NCI-H1694 (cell line): ENCODE data around the gene RNF214.
"Not testable (repeated sequence)": the region's sequence is repeated elsewhere in the genome, so short reads cannot be mapped to it uniquely, and the experiment has no call there.

ENCODE experiments used
- DNase-seq: peaks from one replicate; lab custom pipeline; 2025; lab: John Stamatoyannopoulos, UW

RNF214 gene

GRCh38 chr11:117232092-117232878 is at the start of gene RNF214:
Gene RNF214, plus strand, starts transcription at chr11:117232671. Its CDS starts 1,602 bp downstream, at chr11:117234273.
- peak; percentile 3 for DNase-seq

- not testable (repeated sequence) for DNase-seq
Observed at GRCh38 chr11:117183178-117183577, 49.3 kb upstream of the RNF214 start.

- no peak for DNase-seq
Observed at GRCh38 chr11:117183724-117184349, 48.6 kb upstream of the RNF214 start.

DNA sequence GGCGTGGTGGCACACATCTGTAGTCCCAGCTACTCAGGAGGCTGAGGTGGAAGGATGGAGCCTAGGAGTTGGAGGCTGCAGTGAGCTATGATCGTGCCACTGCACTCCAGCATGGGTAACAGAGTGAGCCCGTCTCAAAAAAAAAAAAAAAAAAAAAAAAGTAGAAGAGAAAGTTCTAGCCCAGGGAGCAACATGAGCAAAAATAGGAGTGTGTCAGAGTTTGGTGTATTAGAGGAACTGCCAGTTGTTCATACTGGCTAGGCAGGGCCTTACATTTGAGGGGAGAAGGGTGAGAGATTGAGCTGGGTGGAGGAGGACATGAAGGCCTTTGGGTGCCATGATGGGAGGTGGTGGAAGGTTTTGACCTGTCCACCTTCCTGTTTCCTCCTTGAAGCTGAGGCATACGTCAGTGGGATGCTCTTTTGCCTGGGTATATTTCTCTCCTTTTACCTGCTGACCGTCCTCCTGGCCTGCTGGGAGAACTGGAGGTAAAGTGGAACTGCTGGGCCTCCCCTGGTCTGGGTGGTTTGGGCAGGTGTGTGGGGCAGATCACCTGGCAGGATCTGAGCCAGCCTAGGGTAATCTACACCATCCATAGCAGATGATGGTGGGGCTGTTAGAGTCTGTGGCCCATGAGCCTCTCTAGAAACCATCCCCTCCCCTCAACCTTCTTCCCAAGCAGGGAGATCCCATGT is 46.6 kb upstream of the RNF214 start:
- DNase-seq = no peak

DNA sequence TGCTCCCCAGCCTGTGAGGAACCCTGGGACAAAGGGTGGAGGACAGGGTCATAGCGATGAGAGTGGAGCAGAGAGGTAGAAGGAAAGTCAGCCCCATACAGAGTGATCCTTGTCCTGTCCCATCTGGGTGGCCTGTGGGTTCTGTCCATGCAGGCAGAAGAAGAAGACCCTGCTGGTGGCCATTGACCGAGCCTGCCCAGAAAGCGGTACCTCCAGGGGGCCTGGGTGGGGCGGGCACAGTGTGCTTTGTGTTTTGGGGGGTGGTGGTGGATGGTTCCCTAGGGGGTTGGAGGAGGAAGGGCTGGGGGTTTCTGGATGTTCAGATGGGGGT is 46.1 kb upstream of the RNF214 start:
- DNase-seq = no peak

DNA sequence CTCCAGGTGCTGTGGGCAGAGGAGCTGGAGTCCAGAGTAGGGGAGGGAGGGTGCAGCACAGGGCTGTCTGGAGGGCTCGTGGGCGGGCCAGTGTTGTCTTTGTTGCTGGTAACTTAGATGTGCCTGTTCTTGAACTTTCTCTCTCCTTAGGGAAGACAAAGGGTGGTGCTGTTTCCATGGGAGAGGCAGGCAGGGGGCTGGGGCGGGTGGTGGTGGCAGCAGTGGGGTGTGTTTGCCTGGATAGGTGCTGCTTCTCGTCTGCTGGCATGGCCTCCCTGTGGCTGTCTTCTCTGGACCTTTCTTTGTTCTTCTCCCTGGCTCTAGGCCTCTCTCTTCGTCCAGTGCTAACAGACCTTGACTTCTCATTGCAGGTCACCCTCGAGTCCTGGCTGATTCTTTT is 45.5 kb upstream of the RNF214 start:
- DNase-seq = no peak

GRCh38 chr11:117187428-117187798 is 45.1 kb upstream of the RNF214 start:
- no peak for DNase-seq

- DNase-seq = no peak
Observed at GRCh38 chr11:117187799-117188481, 44.5 kb upstream of the RNF214 start.

DNA sequence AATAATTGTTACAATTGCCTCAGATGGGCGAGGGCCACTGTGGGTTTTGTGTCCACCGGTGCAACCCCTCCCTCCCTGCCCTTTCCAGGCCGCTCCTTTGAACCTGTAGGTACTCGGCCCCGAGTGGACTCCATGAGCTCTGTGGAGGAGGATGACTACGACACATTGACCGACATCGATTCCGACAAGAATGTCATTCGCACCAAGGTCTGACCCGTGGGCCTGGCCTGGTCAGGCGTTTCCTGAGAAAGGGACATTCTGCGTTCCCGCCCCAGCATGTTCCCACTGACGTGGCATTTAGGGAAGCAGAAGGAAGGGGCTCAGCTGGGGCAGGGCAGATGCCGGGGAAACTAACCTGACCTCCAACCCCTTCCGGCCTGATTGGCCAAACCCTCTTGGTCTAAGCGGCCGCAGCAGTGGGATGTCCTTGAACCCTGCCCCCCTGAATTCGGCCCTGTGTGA is 43.8 kb upstream of the RNF214 start:
- DNase-seq = no peak

DNA sequence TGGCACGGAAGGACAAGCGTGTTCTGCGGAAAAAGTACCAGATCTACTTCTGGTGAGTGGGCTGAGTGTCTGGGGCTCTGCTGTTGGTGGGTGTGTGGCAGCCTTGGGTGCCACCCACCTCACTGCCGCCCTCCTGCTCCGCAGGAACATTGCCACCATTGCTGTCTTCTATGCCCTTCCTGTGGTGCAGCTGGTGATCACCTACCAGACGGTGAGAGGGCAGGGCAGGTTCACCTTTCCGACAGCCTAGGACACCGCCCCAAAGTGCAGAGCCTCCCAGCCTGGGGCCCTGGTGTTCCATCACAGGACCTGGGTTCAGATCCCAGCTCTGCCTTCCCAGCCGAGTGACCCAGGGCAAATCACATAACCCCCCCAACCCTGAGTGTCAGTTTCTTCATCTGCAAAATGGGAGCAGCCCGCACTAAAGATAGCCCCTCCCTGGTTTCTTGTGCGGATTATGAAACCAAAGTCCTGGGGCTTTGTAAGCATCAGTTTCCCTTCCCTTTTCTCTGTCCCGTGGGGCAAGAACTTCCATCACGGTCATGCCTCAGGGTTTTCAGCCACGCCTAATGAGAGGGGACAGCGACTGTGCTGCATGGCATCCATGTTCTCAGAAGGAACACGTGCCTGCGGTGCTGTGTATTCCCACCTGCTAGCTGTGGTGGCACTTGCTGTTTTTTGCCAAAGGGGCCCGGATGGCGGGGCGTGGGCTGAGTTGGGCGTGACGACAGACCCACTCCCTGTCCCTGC is 43.1 kb upstream of the RNF214 start:
- no peak for DNase-seq

DNA sequence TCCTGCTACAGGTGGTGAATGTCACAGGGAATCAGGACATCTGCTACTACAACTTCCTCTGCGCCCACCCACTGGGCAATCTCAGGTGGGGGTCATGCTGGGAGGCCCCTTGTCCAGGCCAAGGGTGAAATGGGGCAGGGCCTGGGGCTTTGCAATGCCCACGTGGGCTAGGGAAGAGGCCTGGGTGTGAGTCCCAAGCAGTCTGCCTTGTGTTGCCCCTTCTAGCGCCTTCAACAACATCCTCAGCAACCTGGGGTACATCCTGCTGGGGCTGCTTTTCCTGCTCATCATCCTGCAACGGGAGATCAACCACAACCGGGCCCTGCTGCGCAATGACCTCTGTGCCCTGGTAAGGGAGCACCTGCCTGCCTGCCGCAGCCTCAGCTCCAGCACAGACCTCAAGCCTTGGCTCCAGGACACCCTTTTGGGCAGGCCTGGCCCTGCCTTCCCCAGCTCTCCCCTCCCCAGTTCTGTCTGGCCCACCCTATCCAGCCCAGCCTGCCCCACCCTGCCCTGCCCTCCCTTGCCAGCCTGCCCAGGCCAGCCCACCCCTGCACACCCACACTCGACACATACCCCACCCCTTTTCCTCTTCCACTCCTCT is 42.4 kb upstream of the RNF214 start:
- DNase-seq = no peak

GRCh38 chr11:117191680-117192400 is 40.6 kb upstream of the RNF214 start:
- no peak for DNase-seq

DNA sequence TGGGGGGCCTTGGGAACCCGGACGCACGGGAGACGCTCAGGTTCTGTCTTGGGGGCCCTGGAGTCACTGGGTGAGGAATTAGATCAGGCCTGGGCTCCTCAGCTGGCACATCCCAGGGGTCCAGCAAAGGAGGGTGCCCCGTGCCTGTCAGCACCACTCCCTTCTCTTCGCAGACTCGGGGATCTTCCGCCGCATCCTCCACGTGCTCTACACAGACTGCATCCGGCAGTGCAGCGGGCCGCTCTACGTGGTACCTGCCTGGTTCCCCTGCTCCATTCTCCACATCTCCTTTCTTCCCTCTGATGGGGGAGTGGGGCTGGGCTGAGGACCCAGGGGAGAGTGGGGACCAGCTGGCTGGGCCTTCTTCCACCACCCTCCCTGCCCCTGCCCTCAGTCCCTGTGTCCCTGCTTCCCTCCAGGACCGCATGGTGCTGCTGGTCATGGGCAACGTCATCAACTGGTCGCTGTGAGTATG is 40.0 kb upstream of the RNF214 start:
- DNase-seq = no peak

DNA sequence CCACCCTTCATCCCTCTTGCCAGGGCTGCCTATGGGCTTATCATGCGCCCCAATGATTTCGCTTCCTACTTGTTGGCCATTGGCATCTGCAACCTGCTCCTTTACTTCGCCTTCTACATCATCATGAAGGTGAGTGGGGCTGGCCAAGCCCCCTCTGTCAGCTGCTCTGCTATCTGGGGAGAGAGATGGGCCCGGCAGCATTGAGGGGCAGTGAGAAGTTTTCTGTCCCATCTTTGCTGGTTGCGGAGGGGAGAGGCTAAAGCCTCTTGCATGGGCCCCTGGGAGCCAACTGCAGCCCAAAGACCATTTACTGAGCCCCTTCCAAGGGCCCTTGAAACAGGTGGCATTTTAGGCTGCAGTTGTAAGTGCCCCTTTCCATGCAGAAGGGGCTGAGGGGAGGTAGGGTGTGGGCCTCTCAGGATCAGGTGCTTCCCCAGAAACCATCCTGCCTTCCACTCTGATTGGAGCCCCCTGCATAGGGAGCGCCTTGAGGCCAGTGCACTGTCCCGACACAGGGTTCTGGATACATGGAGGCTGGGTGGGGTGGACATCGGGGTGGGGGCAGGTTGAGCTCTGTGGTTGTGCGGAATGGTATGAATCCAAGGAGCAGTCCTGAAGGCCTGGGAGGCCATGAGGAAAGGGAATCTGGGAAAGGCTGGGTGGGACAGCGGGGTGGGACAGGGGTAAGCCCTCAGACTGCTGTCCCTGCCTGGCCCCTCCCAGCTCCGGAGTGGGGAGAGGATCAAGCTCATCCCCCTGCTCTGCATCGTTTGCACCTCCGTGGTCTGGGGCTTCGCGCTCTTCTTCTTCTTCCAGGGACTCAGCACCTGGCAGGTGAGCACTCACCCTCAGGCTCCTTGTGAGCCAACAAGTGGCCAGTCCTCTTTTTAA is 39.1 kb upstream of the RNF214 start:
- no peak for DNase-seq

DNA sequence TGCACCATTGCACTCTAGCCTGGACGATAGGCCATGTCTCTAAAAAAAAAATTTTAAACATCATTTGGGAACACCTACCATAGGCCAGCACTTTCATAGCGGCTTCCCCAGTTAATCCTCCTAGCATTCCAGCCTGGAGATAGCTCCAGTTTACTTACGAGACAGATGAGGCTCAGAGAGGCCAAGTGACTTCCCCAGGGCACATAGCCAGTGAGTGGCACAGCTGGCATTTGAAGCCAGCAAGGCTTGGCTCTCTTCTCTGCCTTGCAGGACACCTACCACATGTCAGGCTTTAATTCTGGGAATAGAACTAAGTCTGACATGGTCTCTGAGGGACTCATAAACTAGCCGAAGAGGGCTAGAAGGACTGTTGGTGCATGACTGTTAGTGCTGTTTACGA is 38.2 kb upstream of the RNF214 start:
- no peak for DNase-seq

- no peak for DNase-seq
Observed at GRCh38 chr11:117195258-117195657, 37.2 kb upstream of the RNF214 start.

- no peak for DNase-seq
Observed at GRCh38 chr11:117195761-117196160, 36.7 kb upstream of the RNF214 start.

- DNase-seq = no peak
Observed at GRCh38 chr11:117197006-117197405, 35.5 kb upstream of the RNF214 start.
